ENCODE data around the gene SLC49A4.

Gene SLC49A4

DNA sequence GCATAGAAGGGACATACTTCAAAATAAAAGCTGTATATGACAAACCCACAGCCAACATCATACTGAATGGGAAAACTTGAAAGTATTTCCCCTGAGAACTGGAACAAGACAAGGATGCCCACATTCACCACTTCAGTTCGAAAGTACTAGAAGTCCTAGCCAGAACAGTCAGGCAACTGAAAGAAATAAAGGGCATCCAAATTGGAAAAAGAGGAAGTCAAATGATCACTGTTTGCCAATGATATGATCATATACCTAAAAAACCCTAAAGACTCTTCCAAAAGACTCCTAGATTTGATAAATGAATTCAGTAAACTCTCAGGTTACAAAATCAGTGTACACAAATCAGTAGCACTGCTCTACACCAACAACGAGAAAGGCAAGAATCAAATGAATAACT is 40.7 kb downstream of the SLC49A4 start:
- no peak for DNase-seq (ENCODE audit: low read depth)
- no peak overlapping the region for H3K4me3 ChIP-seq (replicated peaks; ENCODE audit: low read depth, low read length)
- TF ChIP-seq CTCF (IDR thresholded peaks at IDR 0.05; ENCODE audit: low read length, missing control alignments): no peak

DNA sequence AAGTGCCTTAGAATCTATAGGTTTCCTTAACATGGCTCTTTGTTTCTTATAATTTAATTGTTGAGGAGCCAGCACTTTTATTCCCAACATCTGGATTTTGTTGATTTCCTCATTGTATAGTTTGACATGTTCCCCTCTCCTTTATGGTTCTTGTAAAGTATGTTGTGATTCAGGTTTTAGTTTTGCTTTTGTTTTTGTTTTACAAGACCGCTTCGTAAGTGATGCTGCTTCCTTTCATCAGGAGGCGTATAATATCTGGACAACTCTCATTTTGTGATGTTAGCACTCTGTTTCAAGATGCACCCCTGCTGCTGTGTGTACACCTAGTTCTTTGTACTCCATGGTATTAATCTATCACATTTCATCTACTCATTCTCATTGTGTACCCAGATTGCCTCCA is 48.7 kb downstream of the SLC49A4 start:
- H3K4me3 ChIP-seq (replicated peaks; ENCODE audit: low read depth, low read length): no peak overlapping the region
- DNase-seq (ENCODE audit: low read depth): no peak
- TF ChIP-seq CTCF (IDR thresholded peaks at IDR 0.05; ENCODE audit: low read length, missing control alignments): no peak

DNA sequence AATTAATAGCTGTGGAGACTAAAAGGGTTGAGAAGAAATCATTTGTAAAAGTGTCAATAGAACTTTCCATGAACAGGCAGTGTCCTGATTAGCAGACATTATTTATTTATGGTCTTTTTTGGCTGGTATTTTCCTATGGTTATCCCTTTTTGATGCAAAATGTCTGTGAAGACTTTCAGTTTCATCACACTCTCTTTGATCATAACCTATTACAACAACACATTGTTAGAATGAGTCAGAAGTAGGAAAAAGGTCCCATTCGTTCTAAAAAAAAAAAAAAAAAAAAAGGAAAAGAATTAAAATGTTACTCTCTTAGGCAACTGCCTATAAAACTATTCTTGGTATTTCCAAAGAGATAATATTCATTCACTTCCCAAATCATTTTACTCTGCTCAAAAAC is 62.1 kb downstream of the SLC49A4 start:
- DNase-seq (ENCODE audit: low read depth): peak; percentile 85
- no peak for TF ChIP-seq CTCF (IDR thresholded peaks at IDR 0.05; ENCODE audit: low read length, missing control alignments)
- no peak overlapping the region for H3K4me3 ChIP-seq (replicated peaks; ENCODE audit: low read depth, low read length)

- DNase-seq (ENCODE audit: low read depth): peak; percentile 60
- TF ChIP-seq CTCF (IDR thresholded peaks at IDR 0.05; ENCODE audit: low read length, missing control alignments): peak; percentile 42
- no peak overlapping the region for H3K4me3 ChIP-seq (replicated peaks; ENCODE audit: low read depth, low read length)
These were observed 63.5 kb downstream of the SLC49A4 start for GRCh38 chr3:122858373-122858772.

GRCh38 chr3:122859021-122859805 is 64.3 kb downstream of the SLC49A4 start:
- no peak overlapping the region for H3K4me3 ChIP-seq (replicated peaks; ENCODE audit: low read depth, low read length)
- no peak for DNase-seq (ENCODE audit: low read depth)
- no peak for TF ChIP-seq CTCF (IDR thresholded peaks at IDR 0.05; ENCODE audit: low read length, missing control alignments)

DNA sequence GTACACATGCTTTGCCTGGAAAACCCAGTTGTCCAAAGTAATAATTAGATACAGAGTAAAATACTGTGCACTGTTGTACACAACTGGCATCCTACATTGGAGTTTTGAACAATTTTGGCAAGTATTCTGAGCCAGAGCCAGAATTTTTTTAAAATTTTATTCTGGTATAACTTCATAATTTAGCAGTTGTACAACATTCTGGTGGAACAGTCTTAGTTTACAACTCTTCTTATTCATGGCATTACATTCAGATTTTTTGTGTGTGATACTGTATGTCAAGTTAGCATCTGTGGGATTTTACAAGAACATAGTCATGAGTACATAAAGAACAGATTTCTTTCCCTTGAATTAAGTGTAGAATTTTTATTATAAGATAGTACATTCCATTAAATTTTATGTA is 67.5 kb downstream of the SLC49A4 start:
- no peak overlapping the region for H3K4me3 ChIP-seq (replicated peaks; ENCODE audit: low read depth, low read length)
- TF ChIP-seq CTCF (IDR thresholded peaks at IDR 0.05; ENCODE audit: low read length, missing control alignments): no peak
- DNase-seq (ENCODE audit: low read depth): no peak

- no peak for TF ChIP-seq CTCF (IDR thresholded peaks at IDR 0.05; ENCODE audit: low read length, missing control alignments)
- H3K4me3 ChIP-seq (replicated peaks; ENCODE audit: low read depth, low read length): no peak overlapping the region
- no peak for DNase-seq (ENCODE audit: low read depth)
These were observed 69.6 kb downstream of the SLC49A4 start for GRCh38 chr3:122864498-122864897.

All from fibroblast of pulmonary artery (primary cell).